Measurements from ENCODE around the gene IL5. TPM values are rescaled to one million over a fixed set of nuclear protein-coding genes. Genes with fewer than 3 reads are reported as not detected.

The IL5 gene
- polyA plus RNA-seq, 1 donor (not counting 4 experiments of a cell fraction or from before 2014, with no cell fraction given), result not detected

DNA sequence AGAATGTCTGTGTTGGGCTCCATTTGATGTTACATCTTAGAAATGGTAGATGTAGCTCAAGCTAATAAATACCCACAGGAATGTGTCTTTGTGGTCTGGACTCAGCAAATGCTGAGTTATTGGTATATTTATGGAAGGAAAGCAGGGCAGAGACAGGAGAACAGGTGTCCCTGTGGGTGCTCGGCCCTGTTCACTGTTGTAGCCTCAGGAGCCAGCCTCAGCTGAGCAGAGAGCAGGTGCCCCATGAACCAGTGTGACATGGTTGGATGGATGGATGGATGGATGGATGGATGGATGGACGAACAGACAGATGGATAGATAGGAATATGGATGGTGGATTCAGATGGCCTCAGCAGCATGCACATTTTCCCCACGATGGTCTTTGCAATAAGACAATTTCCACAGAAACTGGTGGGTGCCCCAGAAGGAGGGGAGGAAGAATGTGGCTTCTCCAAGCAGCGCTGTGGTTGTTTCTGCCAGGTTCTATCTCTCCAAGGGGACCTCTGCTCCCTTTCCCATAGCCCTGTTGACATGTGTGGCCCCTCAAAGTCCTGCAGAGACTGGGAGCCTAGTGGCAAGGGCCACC lies 44.5 kb downstream of the IL5 start:
- H3K4me1 ChIP-seq (ENCODE audit: control insufficient read depth, extremely low read depth, insufficient read depth, low read length), result peaks cover 21% of the 10 kb centered on the region

DNA sequence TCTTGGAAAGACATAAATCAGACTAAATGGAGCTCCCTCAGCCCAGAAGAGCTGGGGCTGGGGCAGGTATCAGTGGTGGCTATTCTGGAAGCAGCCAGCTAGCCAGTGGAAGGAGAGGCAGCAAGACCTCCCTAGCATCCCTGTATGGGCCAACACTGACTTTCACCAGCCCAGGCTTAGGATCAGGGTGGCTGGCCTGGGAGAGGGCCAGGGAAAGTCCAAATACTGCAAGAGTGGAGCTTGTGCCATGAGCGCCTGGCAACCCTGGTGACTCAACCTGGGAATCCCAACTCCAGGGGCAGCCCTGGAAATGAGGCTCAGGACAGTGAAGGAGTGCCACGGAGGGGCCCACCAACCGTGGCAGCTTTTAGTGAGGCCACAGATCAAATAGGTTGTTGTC lies 45.2 kb downstream of the IL5 start:
- H3K79me2 ChIP-seq (ENCODE audit: control insufficient read depth, insufficient read depth, low read length), result no peaks in the 10 kb centered on the region
- H3K27ac ChIP-seq (ENCODE audit: control insufficient read depth, insufficient read depth, low read length), result peak overlapping the region; percentile 66
- no peaks in the 10 kb centered on the region for H3K27me3 ChIP-seq (ENCODE audit: control insufficient read depth, extremely low read depth, insufficient read depth, low read length)
- no peak for FAIRE-seq
- no peak overlapping the region for H3K4me3 ChIP-seq (ENCODE audit: control insufficient read depth in 2 of 3, extremely low read depth in 1 of 3, insufficient read depth in 2 of 3, low read depth in 1 of 3, low read length in 3 of 3)
- dilution Hi-C loops (cut with MboI; ENCODE audit: extremely low pct_ligation_motif_present, low sequenced_read_pairs), result no loop called here
- H3K9me1 ChIP-seq (ENCODE audit: control insufficient read depth, extremely low read depth, insufficient read depth, low read length), result no peaks in the 10 kb centered on the region
- H3K9ac ChIP-seq (ENCODE audit: control insufficient read depth, extremely low read depth, insufficient read depth, low read length), result peak overlapping the region; percentile 72
- H3K4me2 ChIP-seq (ENCODE audit: control insufficient read depth, extremely low read depth, insufficient read depth, low read depth, low read length), result peak overlapping the region; percentile 92
- DNase-seq (ENCODE audit: low read depth, low spot score), result no peak
- TF ChIP-seq, protein P1, sequence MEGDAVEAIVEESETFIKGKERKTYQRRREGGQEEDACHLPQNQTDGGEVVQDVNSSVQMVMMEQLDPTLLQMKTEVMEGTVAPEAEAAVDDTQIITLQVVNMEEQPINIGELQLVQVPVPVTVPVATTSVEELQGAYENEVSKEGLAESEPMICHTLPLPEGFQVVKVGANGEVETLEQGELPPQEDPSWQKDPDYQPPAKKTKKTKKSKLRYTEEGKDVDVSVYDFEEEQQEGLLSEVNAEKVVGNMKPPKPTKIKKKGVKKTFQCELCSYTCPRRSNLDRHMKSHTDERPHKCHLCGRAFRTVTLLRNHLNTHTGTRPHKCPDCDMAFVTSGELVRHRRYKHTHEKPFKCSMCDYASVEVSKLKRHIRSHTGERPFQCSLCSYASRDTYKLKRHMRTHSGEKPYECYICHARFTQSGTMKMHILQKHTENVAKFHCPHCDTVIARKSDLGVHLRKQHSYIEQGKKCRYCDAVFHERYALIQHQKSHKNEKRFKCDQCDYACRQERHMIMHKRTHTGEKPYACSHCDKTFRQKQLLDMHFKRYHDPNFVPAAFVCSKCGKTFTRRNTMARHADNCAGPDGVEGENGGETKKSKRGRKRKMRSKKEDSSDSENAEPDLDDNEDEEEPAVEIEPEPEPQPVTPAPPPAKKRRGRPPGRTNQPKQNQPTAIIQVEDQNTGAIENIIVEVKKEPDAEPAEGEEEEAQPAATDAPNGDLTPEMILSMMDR (optimal IDR thresholded peaks at IDR 0.05 in 1 of 3, IDR thresholded peaks at IDR 0.05 in 1 of 3, conservative IDR thresholded peaks at IDR 0.05 in 1 of 3; ENCODE audit: extremely low read depth in 1 of 3, insufficient read depth in 2 of 3, low read length in 3 of 3), result no peak
- TF ChIP-seq EZH2 (IDR thresholded peaks at IDR 0.05; ENCODE audit: low read length), result no peak
- H3K36me3 ChIP-seq (ENCODE audit: control insufficient read depth in 2 of 2, extremely low read depth in 1 of 2, insufficient read depth in 2 of 2, low read length in 2 of 2), result no peaks in the 10 kb centered on the region
- no peaks in the 10 kb centered on the region for H3K9me3 ChIP-seq (ENCODE audit: control insufficient read depth, low read depth, low read length)
- no peak overlapping the region for H2AFZ ChIP-seq (ENCODE audit: control insufficient read depth, low read length)
- peaks cover 21% of the 10 kb centered on the region for H3K4me1 ChIP-seq (ENCODE audit: control insufficient read depth, extremely low read depth, insufficient read depth, low read length)
- no peaks in the 10 kb centered on the region for H4K20me1 ChIP-seq (ENCODE audit: control insufficient read depth, extremely low read depth, insufficient read depth, low read length)

More for the DNA sequence above, 44.5 kb downstream of the IL5 start:
- Histone ChIP-seq H3K79me2 (ENCODE audit: control insufficient read depth, insufficient read depth, low read length) (no peaks in the 10 kb centered on the region), H3K27me3 (ENCODE audit: control insufficient read depth, extremely low read depth, insufficient read depth, low read length) (no peaks in the 10 kb centered on the region), H3K9me1 (ENCODE audit: control insufficient read depth, extremely low read depth, insufficient read depth, low read length) (no peaks in the 10 kb centered on the region), H3K36me3 (ENCODE audit: control insufficient read depth in 2 of 2, extremely low read depth in 1 of 2, insufficient read depth in 2 of 2, low read length in 2 of 2) (no peaks in the 10 kb centered on the region), H3K9me3 (ENCODE audit: control insufficient read depth, low read depth, low read length) (no peaks in the 10 kb centered on the region), H3K4me2 (ENCODE audit: control insufficient read depth, extremely low read depth, insufficient read depth, low read depth, low read length) (no peak overlapping the region), H2AFZ (ENCODE audit: control insufficient read depth, low read length) (no peak overlapping the region), H3K4me3 (ENCODE audit: control insufficient read depth in 2 of 3, extremely low read depth in 1 of 3, insufficient read depth in 2 of 3, low read depth in 1 of 3, low read length in 3 of 3) (no peak overlapping the region), H4K20me1 (ENCODE audit: control insufficient read depth, extremely low read depth, insufficient read depth, low read length) (no peaks in the 10 kb centered on the region), H3K9ac (ENCODE audit: control insufficient read depth, extremely low read depth, insufficient read depth, low read length) (no peak overlapping the region), H3K27ac (ENCODE audit: control insufficient read depth, insufficient read depth, low read length) (no peak overlapping the region)
- TF ChIP-seq, protein P1 (optimal IDR thresholded peaks at IDR 0.05 in 1 of 3, IDR thresholded peaks at IDR 0.05 in 1 of 3, conservative IDR thresholded peaks at IDR 0.05 in 1 of 3; ENCODE audit: extremely low read depth in 1 of 3, insufficient read depth in 2 of 3, low read length in 3 of 3), result no peak
- no peak for TF ChIP-seq EZH2 (IDR thresholded peaks at IDR 0.05; ENCODE audit: low read length)
- FAIRE-seq (no peak), DNase-seq (ENCODE audit: low read depth, low spot score) (no peak)
- dilution Hi-C loops (cut with MboI; ENCODE audit: extremely low pct_ligation_motif_present, low sequenced_read_pairs), result no loop called here
